Fibroblast of lung (primary cell): ENCODE measurements around the gene PCBP3.

Experiments used
- CTCF ChIP-seq, 2 donors: IDR thresholded peaks in 1 of 2; conservative IDR thresholded peaks in 1 of 2; 1 replicate in 1 of 2; 2 replicates in 1 of 2; pipeline ENCODE4 v1.5.1; 2011 to 2012; ENCODE audit warnings: low read length in 2 of 2, control low read depth in 1 of 2, inconsistent platforms in 1 of 2, low read depth in 1 of 2, mild to moderate bottlenecking in 1 of 2
- EZH2 ChIP-seq: IDR thresholded peaks from 2 replicates; pipeline ENCODE4 v1.5.1; 2012; ENCODE audit warnings: low read length, control low read depth, mild to moderate bottlenecking; ENCODE audit errors: missing control alignments

- TF ChIP-seq CTCF (conservative IDR thresholded peaks at IDR 0.05 in 1 of 2, IDR thresholded peaks at IDR 0.05 in 1 of 2; ENCODE audit: low read depth in 1 of 2, low read length in 2 of 2) (no peak), EZH2 (no peak)
Observed at GRCh38 chr21:45865106-45865835, 221.7 kb downstream of the PCBP3 start.
